Endodermal cell (in vitro differentiated cells): ENCODE results near the gene FILIP1L. TPM values are rescaled to one million over a fixed set of nuclear protein-coding genes. Genes with fewer than 3 reads are reported as not detected.

Experiments used
- DNase-seq: peaks from one replicate; pipeline ENCODE4 v3.0.0-alpha.2; 2017
- H3K27ac ChIP-seq: 2 replicates; pipeline ENCODE4 v1.5.1; 2013; ENCODE audit warnings: mild to moderate bottlenecking, low read depth, low read length, moderate library complexity
- H3K27me3 ChIP-seq: 2 replicates; pipeline ENCODE4 v1.6.1; 2013; ENCODE audit warnings: mild to moderate bottlenecking, low read length, moderate library complexity; ENCODE audit not compliant: insufficient read depth, control insufficient read depth, poor library complexity, severe bottlenecking
- H3K36me3 ChIP-seq: 2 replicates; pipeline ENCODE4 v1.7.0; 2013; ENCODE audit warnings: mild to moderate bottlenecking, low read length, moderate library complexity; ENCODE audit not compliant: control insufficient read depth, insufficient read depth
- H3K4me1 ChIP-seq: one replicate; pipeline ENCODE4 v1.7.0; 2013; ENCODE audit warnings: low read length; ENCODE audit not compliant: control insufficient read depth, insufficient read depth
- H3K4me3 ChIP-seq: 2 replicates; pipeline ENCODE4 v1.5.1; 2013; ENCODE audit warnings: mild to moderate bottlenecking, low read length, moderate library complexity
- H3K9ac ChIP-seq: 2 replicates; pipeline ENCODE4 v1.6.1; 2013; ENCODE audit warnings: mild to moderate bottlenecking, low read length, moderate library complexity; ENCODE audit not compliant: poor library complexity, severe bottlenecking; ENCODE audit errors: extremely low read depth
- H3K9me3 ChIP-seq: 2 replicates; pipeline ENCODE4 v1.6.1; 2013; ENCODE audit warnings: mild to moderate bottlenecking, low read length, moderate library complexity; ENCODE audit not compliant: control insufficient read depth
- H3K27ac Mint-ChIP-seq: 2 replicates; pipeline ENCODE4 v1.8.0; 2020; ENCODE audit warnings: mixed read lengths
- H3K27me3 Mint-ChIP-seq: 2 replicates; pipeline ENCODE4 v1.8.0; 2021; ENCODE audit warnings: mild to moderate bottlenecking, mixed read lengths; ENCODE audit not compliant: insufficient read depth
- H3K36me3 Mint-ChIP-seq: 2 replicates; pipeline ENCODE4 v1.8.0; 2020; ENCODE audit warnings: low read depth, mixed read lengths
- H3K4me1 Mint-ChIP-seq: 2 replicates; pipeline ENCODE4 v1.8.0; 2020; ENCODE audit warnings: mixed read lengths
- H3K4me3 Mint-ChIP-seq: 2 replicates; pipeline ENCODE4 v1.8.0; 2020; ENCODE audit warnings: mild to moderate bottlenecking, moderate library complexity, mixed read lengths
- H3K9me3 Mint-ChIP-seq: 2 replicates; pipeline ENCODE4 v1.8.0; 2020; ENCODE audit warnings: mild to moderate bottlenecking, mixed read lengths
- WGBS, 2 experiments: methylation state at CpG; one replicate each; pipeline versions ENCODE4 v1.1.5 to v1.1.7; 2013; ENCODE audit warnings: missing lambda C conversion rate in 2 of 2, mixed read lengths in 1 of 2; ENCODE audit not compliant: insufficient coverage in 1 of 2, insufficient read length in 1 of 2; 5-methylcytosine and 5-hydroxymethylcytosine counted together
- total RNA-seq, 2 donors: library from RNA; stranded (reverse); fragmentation: NEBNext Ultra II Directional in 1 of 2; extraction: Animal tissue kit (Norgen Biotek cat#: 25700) in 1 of 2; gene quantifications; 2 replicates in 1 of 2; 3 replicates in 1 of 2; pipeline ENCODE4 v1.2.1, GENCODE V29; 2021
- TF ChIP-seq, protein P1 (sequence below): fragments of 200-600 bp; sonication (generic); conservative IDR thresholded peaks from 2 replicates; pipeline ENCODE4 v1.5.0; 2021; ENCODE audit warnings: antibody characterized with exemption, mild to moderate bottlenecking

Gene FILIP1L
- total RNA-seq, 2 donors from 2014 or later = 0.84 to 2.5 TPM

DNA sequence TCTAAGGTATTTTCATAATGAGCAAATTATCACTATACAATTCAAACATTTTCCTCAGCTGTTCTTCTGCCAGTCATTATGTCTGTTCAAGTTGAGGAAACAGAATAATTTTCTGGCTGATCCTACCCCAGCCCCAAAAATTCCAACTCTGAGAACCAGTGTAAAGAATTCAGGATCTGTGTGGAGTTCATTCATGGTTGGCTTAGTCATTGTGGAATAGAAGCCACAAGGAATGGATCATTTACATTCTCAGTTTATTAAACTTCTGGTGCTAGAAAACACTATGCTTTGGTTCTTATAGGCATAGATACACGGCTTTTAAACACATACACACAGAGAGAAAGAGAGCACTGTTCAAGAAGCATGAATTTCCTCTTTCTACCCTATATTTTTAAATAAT, 162.0 kb downstream of the FILIP1L start:
- WGBS, 2 experiments = 33% methylated on average over 1 of the region's 1 CpG; no CpG with 5 or more reads in 1 of the 2 experiments
- H3K27me3 ChIP-seq = no peaks in the 10 kb centered on the region
- peaks cover 20% of the 10 kb centered on the region for H3K4me1 Mint-ChIP-seq
- H3K27me3 Mint-ChIP-seq = no peaks in the 10 kb centered on the region
- no peak overlapping the region for H3K9ac ChIP-seq
- H3K4me1 ChIP-seq = no peaks in the 10 kb centered on the region
- H3K27ac ChIP-seq = no peak overlapping the region
- H3K4me3 Mint-ChIP-seq = no peak overlapping the region
- TF ChIP-seq, protein P1, sequence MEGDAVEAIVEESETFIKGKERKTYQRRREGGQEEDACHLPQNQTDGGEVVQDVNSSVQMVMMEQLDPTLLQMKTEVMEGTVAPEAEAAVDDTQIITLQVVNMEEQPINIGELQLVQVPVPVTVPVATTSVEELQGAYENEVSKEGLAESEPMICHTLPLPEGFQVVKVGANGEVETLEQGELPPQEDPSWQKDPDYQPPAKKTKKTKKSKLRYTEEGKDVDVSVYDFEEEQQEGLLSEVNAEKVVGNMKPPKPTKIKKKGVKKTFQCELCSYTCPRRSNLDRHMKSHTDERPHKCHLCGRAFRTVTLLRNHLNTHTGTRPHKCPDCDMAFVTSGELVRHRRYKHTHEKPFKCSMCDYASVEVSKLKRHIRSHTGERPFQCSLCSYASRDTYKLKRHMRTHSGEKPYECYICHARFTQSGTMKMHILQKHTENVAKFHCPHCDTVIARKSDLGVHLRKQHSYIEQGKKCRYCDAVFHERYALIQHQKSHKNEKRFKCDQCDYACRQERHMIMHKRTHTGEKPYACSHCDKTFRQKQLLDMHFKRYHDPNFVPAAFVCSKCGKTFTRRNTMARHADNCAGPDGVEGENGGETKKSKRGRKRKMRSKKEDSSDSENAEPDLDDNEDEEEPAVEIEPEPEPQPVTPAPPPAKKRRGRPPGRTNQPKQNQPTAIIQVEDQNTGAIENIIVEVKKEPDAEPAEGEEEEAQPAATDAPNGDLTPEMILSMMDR = no peak
- H3K4me3 ChIP-seq = no peak overlapping the region
- no peaks in the 10 kb centered on the region for H3K9me3 Mint-ChIP-seq
- no peak overlapping the region for H3K27ac Mint-ChIP-seq
- no peaks in the 10 kb centered on the region for H3K36me3 Mint-ChIP-seq
- no peaks in the 10 kb centered on the region for H3K36me3 ChIP-seq
- no peak for DNase-seq
- H3K9me3 ChIP-seq = no peaks in the 10 kb centered on the region

DNA sequence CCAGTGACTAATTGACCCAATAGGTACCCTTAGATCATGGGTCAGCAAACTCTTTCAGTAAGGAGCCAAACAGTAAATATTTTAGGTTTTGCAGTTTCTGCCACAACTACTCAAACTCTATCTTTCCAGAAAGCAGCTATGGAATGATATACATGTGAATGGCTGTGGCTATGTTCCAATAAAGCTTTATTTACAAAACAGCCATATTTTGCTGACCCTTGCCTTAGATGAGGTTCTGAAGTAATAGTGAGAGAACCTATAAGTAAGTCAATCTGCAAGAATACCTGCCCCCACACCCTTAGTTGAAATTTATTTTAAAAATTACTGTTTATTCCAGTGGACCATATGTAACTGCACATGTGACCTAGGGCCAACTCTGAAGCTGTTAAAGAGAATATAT, 162.6 kb downstream of the FILIP1L start:
- Histone ChIP-seq H3K27ac (no peak overlapping the region), H3K9ac (no peak overlapping the region), H3K27me3 (no peaks in the 10 kb centered on the region), H3K4me1 (no peaks in the 10 kb centered on the region), H3K36me3 (no peaks in the 10 kb centered on the region), H3K9me3 (no peaks in the 10 kb centered on the region), H3K4me3 (no peak overlapping the region)
- no peak for DNase-seq
- H3K36me3 Mint-ChIP-seq = no peaks in the 10 kb centered on the region
- H3K4me1 Mint-ChIP-seq = peaks cover 17% of the 10 kb centered on the region
- no peak overlapping the region for H3K27ac Mint-ChIP-seq
- H3K27me3 Mint-ChIP-seq = no peaks in the 10 kb centered on the region
- H3K9me3 Mint-ChIP-seq = no peaks in the 10 kb centered on the region
- TF ChIP-seq, protein P1 = no peak
- H3K4me3 Mint-ChIP-seq = no peak overlapping the region

DNA sequence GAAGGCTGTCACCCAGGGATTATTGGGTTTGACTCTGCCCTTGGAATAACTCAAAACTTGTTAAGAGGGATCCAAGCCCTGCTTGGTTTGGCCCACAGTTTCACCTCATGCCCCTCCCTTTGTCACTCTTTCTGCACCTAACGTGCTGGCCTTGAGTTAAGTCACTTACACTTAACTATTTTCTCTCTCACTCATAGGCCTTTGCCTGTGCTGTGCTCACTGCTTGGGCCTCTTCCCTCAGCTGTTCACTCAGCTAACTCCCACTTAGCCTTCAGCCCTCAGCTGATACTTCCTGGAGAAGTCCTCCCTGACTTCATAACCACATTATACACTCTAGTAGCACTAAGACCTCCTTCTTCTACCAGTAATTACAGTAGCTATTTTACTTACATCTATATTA, 163.4 kb downstream of the FILIP1L start:
- Mint-ChIP-seq H3K27ac (no peak overlapping the region), H3K9me3 (no peaks in the 10 kb centered on the region), H3K4me3 (no peak overlapping the region), H3K4me1 (peaks cover 17% of the 10 kb centered on the region), H3K36me3 (no peaks in the 10 kb centered on the region), H3K27me3 (no peaks in the 10 kb centered on the region)
- TF ChIP-seq, protein P1 = no peak
- Histone ChIP-seq H3K9me3 (no peaks in the 10 kb centered on the region), H3K9ac (no peak overlapping the region), H3K27me3 (no peaks in the 10 kb centered on the region), H3K27ac (no peak overlapping the region), H3K4me3 (no peak overlapping the region), H3K36me3 (no peaks in the 10 kb centered on the region), H3K4me1 (no peaks in the 10 kb centered on the region)
- 81 to 83% methylated on average over 1 of the region's 1 CpG for WGBS, 2 experiments
- no peak for DNase-seq
